OCI-M1 (cell line): ENCODE data around the gene SRPK1.
A peak's percentile ranks its signal among the peaks of the same experiment; 100 is the strongest.

Experiments used
- DNase-seq: peaks from one replicate; lab custom pipeline; 2025; lab: John Stamatoyannopoulos, UW

Gene SRPK1

DNA sequence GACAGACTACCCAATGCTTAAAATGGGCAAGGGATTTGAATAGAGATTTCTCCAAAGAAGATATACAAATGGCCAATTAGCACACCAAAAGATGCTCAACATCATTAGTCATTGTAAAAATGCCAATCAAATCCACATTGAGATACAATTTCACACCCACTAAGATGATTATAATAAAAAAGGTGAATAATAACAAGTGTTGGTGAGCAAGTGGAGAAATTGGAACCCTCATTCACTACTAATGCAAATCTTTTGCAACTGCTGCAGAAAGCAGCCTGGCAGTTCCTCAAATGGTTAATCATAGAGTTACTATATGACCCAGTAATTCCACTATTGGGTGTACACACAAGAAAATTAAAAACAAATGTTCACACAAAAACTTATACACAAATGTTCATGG lies 103.4 kb downstream of the SRPK1 start:
- no peak for DNase-seq

DNA sequence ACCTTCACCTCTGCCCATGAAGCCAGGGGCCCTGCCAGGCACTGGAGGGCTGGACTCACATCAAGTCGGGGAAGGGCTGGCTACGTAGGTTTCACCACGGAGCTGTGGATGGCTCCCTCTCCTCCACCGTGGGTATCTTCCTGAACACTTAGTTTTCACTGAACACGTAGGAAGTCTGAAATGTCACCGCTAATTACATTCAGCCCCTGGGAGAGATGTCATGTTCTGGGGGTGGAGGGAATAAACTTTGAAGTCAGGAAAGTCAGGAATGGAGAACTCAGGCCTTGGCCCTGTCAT lies 109.3 kb downstream of the SRPK1 start:
- no peak for DNase-seq

GRCh38 chr6:35810971-35811698 lies 109.8 kb downstream of the SRPK1 start:
- DNase-seq, result no peak

DNA sequence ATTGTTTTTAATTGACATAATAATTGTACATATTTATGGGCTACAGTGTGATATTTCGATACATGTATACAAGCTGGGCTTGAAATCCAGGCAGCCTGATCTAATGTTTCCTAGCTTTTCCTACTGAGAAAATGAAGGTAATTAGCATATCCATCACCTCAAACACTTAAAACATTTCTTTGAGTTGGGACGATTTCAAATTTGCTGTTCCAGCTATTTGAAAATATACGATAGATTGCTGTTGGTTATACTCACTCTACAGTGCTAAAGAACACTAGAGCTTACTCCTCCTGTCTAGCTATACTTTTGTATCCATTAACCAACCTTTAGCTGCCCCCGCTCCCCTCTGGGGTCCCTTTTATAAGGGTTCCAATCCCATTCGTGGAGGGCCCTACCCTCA lies 111.1 kb downstream of the SRPK1 start:
- no peak for DNase-seq

DNA sequence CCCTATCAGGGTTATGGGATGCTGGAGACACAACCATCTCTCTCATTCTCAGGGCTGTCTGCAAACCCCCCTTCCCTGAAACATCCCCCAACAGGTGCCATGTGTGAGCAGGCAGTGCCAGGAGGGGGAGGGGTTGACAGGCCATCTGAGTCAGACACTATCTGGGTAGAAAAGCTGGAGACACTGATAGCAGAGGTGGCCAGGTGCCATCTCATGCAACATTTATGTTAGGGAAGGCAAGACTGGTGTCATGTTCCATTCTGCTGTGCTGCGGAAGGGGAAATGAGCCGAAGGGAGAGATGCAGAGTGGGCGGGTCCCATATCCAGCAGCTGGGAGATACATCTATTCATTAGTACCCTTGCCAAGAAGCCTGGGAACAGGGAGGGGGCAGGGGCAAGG lies 112.2 kb downstream of the SRPK1 start:
- DNase-seq, result peak; percentile 41

DNA sequence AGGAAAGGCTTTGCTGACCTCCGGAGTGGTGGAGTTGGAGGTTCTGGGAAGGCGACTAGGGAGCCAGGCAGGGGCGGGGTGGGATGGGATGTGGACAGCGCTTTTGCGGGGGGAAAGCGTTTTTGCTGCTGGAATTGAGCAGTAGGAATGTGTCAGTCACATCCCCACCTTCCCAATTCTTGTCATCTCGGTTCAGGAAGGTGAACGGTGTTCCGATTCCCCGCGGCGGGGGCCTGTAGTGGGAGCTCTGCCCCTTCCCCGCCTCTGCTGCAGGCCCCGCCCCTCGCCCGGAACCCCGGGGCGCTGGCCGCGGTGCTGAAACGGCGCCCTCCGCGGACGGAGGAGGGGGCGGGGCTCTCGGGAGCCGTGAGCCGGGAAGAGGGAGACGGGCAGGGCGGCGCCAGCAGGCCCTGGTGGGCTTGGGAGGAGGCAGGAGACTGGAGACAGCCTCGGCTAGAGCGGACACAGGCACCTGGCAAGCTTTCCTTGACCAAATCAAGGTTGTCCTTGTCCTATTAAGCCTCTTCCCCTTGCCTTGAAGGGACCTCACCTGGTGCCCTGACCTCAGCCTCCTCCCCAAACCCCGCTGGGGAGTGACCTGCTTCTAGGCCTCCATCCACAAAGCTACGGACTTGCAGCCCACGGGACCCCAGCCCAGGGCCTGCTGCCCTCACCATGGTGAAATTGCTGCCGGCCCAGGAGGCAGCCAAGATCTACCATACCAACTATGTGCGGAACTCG lies 115.7 kb downstream of the SRPK1 start, which contains the start of gene LHFPL5:
Gene LHFPL5, plus strand, starts transcription at position 357 of the 741 bp plus-strand sequence. Its CDS starts 319 bp downstream, at position 676.
- peak; percentile 77 for DNase-seq

DNA sequence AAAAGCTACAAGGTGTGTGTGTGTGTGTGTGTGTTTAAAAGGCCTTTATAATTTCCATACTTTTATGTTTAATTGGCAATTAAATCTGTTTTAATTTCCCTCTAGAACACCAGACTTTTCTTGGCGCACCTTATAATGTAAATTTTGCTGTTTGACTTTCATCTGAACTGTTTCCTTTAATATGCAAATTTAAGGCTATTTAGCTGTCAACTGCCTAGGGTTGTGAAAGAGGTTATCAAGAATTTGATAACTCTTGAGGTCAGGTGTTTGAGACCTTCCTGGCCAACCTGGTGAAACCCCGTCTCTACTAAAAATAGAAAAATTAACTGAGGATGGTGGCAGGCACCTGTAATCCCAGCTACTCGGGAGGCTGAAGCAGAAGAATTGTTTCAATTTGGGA lies 119.8 kb downstream of the SRPK1 start:
- DNase-seq, result no peak

- no peak for DNase-seq
Observed at GRCh38 chr6:35798706-35799105, 122.2 kb downstream of the SRPK1 start.

DNA sequence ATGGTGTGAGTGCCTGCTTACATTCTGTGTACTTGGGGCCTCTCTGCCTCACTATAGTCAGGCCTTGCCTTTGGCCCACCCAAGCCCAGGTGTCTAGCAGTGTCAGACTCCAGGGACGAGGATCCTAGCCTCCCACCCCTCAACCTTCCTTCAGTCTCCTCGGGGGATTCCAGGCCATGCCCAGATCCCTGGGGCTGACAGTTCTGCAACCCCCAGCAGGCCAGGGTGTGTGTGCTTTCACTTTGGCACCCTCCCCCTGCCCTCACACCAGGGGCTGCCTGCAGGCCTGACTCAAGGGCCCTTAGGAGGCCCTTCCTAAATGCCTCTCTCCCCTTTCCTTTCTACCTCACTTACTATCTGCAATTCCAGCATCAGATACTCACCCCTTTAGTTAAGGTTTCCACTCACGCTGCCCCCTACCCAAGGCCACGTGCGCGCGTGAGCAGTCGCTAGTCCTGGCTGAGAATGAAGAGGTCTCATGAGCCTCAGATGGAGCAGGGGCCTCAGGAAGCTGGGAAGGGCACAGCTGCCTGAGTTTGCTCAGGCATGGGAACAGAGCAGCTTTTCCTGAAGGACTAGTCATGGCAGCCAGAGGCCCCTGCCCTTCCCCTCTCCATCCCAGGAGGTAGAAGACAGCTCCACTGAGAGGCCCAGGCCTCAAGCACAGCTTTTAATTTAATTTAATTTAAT lies 122.9 kb downstream of the SRPK1 start:
- no peak for DNase-seq

DNA sequence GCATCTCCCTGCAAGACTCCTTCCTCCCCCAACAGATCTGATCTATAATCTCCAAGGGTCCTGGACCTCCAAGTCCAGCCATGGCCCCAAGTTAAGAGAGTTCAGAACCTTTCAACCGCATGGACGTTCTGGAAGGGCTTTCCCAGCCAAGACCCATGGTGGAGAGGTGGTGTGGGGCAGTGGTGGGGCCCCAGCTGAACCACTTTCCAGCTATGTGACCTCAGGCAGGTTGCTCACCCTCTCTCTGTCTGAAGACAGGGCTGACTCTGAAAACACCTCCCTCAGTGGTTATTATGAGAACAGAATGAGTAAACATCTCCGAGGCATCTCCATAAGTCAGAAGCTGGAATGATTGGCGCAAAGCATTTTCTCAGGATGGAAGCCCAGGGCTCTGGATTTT lies 124.7 kb downstream of the SRPK1 start:
- no peak for DNase-seq

DNA sequence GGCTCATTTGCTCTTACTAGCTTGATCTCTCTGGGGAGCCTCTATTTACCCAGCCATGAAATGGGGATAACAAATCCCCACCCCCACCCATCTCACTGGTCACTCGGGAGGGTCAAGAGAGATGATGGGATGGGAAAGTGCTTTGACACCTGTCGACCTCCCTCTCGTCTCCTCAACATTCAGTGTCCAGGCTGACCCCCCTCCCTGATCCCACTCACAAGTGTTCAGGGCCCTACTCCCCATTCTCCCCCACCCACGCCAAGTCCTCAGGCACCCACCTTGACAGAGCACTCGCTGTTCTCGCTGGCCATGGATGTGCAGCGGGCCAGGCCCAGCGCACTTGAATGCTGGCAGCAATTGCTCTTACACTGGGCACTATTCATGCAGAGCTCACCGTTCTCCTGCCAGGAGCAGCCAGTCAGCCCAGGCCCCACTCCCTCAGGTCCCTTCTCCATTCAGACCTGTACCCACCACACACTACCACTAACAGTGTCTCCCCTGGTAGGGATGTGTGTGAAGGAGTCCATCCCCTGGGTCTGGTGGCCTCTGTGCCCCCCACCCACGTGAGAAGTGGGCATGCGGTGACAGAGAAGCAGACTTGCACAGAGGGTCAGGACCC lies 125.3 kb downstream of the SRPK1 start:
- DNase-seq, result no peak

DNA sequence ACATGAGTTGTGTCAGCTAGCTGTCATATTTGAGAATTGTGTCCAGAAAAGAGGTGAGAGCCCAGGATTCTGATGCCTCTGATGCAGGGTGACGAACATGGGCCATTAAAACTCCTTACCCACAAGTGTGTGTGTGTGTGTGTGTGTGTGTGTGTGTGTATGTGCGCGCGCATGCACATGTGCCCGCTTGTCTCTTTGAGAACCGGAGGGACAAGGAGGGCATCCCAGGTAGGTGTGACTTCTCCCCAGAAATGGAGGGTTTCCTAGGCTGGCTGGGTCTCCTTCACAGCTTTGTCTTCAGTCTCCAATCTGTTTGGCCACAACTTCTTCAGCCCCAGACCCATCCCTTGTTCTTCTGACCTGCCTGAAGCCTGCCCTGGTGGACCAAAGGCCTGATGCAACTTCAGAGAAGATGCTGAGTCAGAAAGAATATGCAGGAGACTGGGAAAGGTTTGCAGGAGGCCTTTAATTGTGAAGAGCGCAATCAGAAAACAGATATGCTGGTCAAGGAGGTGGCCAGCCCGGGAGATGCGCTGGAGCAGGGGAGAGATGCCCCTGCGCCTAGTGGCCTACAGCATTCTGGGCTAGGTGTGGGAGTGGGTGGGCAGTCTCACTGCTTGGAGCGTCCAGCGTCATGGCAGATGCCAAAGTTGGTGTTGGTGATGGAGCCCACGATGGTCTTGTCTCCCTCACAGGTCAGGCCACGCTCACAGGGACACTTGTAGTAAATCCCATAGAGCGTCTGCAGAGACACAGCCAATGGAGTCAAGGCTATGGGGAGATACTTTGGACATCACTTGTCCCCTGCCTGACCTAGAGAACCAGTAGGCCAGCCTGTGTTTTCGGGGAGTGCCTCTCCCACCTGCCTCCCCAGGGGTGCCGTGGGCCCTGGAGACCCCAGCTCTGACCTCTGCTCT lies 126.1 kb downstream of the SRPK1 start:
- no peak for DNase-seq

- no peak for DNase-seq
Observed at GRCh38 chr6:35790683-35791082, 130.2 kb downstream of the SRPK1 start.

DNA sequence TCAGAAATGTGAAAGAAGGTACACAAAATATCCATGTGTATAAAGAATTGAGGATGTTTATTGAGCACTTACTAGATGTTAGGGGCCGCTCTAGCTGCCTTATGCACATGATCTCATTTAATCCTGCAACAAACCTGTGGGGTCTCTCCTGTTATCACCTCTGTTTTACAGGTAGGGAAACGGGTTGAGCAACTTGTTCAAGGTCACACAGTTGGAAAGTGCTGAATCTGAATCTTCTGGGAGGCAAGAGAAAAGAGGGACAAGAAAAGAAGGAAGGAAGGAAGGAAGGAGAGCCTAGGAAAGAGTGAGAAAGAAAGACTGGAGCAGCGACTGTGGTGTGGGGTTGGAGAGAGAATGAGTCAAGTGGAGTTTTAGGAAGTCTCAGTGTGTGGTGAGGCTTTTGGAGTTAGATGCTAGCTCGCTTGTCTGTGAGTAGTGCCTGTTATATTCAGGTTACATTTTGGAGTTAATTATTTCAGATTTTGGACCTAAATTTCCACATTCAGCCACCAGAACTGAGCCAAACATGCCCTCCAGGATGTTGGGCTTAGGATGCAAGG lies 132.4 kb downstream of the SRPK1 start:
- no peak for DNase-seq

DNA sequence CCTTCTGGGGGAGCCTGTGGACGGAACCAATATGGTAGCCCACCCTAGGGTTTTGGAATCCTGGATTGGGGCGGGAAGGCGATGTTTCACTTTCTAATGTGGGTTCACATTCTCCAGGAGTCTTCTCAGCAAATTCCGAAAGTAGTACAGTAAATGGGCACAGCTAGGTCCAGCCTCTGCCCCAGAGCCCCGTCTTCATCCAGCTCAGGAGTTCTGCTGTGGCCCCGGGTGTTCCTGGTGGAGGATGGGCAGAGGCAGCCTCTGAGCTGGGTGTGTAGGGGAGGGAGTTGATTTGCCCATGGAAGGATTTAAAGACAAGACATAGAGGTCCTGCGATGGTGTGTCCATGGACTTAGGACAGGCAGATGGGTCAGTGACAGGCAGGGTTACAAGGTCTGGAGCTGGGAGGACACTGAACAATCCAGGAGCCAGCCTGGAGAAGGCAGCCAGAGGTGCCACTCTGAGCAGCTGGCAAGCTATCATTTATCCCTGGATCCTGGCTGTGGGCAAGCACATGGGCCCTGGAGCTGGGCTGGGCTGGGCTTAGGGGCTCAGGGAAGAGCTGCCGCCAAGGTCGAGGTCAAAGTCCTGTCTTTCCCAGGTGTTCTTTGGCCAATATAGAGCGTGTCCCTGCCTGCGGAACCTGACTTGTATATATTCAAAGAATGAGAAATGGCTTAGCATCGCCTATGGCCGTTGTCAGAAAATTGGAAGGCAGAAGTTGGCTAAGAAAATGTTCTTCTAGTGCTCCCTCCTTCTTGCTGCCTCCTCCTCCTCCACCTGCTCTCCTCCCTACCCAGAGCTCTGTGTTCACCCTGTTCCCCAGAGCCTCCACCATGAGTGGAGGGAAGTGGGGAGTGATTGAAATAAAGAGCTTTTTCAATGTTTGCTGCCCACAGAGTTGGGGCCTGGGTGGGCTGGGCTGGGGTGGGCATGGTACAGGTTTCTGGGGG lies 133.4 kb downstream of the SRPK1 start:
- no peak for DNase-seq

GRCh38 chr6:35786810-35787209 lies 134.1 kb downstream of the SRPK1 start:
- no peak for DNase-seq

DNA sequence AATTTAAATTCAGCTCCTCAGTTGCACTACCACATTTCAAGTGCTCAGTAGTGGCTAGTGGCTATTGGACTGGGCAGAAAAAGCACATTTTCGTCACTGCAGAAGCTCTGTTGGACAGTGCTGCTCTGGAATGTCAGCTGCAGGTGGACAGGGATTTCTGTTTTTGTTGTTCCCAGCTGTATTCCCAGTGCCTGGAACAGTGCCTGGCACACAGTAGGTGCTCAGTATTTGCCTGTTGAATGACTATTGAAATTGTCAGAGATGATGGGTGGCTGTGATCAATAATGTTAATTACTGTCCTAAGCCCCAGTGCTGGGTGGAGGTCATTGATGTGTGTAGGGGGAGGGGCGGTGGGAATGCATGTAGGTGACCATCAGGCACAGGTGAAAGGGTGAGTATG lies 134.6 kb downstream of the SRPK1 start:
- no peak for DNase-seq

DNA sequence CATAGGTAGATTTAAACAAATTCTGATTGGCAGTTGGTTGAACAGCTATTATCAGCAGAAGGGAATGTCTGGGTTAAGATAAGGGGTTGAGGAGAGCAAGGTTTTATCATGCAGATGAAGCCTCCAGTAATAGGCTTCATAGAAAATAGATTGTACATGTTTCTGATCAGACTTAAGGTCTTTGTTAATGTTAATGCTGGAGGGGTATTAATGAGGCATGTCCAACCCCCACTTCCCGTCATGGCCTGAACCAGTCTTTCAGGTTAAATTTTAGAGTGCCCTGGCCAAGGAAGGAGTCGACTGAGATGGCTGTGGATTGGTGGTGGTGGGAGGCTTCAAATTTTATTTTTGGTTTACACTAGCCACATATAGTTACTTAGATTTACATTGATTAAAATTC lies 136.7 kb downstream of the SRPK1 start:
- DNase-seq, result no peak
